GM12891 (cell line): ENCODE measurements around the gene MUC6.

Source experiments
- DNase-seq: peaks from one replicate; pipeline ENCODE4 v3.0.0; 2011; ENCODE audit warnings: low spot score; ENCODE audit not compliant: insufficient read length
- FAIRE-seq: peaks from 2 replicates; lab custom pipeline; 2011; peaks lifted over from hg19 to GRCh38; lab: Jason Lieb, UNC
- PAX5 ChIP-seq: IDR thresholded peaks from 2 replicates; pipeline ENCODE4 v1.6.1; 2011; ENCODE audit warnings: low read length, moderate library complexity, mild to moderate bottlenecking; ENCODE audit not compliant: insufficient read depth, severe bottlenecking
- POLR2A ChIP-seq: IDR thresholded peaks from 2 replicates; pipeline ENCODE4 v1.6.1; 2011; ENCODE audit warnings: low read depth, low read length, control low read depth
- POLR2AphosphoS5 ChIP-seq: IDR thresholded peaks from 2 replicates; pipeline ENCODE4 v1.6.1; 2011; ENCODE audit warnings: low read depth, low read length, control low read depth
- POU2F2 ChIP-seq: IDR thresholded peaks from 2 replicates; pipeline ENCODE4 v1.6.1; 2011; ENCODE audit warnings: low read depth, mild to moderate bottlenecking, control low read depth, low read length, moderate library complexity
- SPI1 ChIP-seq: IDR thresholded peaks from 2 replicates; pipeline ENCODE4 v1.6.1; 2011; ENCODE audit warnings: low read depth, low read length, control low read depth
- TAF1 ChIP-seq: IDR thresholded peaks from 2 replicates; pipeline ENCODE4 v1.6.1; 2011; ENCODE audit warnings: low read depth, low read length, control low read depth

Gene MUC6

DNA sequence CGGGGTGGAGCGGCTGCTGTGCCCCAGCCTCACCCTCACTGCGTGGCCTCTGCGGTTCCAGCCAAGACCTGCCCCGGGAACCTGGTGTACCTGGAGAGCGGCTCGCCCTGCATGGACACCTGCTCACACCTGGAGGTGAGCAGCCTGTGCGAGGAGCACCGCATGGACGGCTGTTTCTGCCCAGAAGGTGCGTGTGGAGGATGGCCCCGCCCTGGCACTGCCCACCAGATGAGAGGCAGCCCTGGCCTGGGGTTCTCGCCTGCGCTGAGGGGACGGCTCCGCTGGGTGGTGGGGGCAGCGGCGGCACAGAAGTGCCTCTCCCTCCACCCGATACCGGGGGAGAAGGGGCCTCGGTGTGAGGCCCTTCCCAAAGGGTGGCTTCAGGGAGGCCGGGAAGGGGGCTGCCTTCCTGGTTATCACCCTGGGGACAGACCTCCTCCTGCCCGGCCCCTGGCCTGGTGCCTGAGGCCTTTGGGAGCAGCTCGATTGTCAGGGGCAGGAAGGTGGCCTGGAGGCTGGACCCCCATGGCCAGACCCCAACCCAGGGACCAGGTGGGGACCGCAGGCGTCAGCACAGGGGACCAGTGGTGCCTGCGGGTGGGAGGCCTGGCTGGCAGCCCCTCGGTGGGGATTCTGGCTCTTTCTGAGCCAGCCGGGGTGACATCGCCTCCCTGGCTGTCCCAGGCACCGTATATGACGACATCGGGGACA lies 45.2 kb upstream of the MUC6 start:
- TF ChIP-seq POU2F2 (no peak), SPI1 (no peak), PAX5 (no peak), TAF1 (no peak), POLR2AphosphoS5 (no peak), POLR2A (no peak)
- FAIRE-seq (no peak), DNase-seq (no peak)

DNA sequence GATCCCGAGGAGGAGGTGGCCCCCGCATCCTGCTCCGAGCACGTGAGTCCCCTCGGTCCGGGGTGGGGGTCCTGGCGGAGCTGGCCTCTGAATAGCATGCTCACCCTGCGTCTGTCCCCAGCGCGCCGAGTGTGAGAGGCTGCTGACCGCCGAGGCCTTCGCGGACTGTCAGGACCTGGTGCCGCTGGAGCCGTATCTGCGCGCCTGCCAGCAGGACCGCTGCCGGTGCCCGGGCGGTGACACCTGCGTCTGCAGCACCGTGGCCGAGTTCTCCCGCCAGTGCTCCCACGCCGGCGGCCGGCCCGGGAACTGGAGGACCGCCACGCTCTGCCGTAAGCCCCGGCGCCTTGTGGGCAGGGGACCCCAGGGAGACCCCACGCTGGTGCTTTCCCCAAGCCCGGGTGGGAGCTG lies 41.7 kb upstream of the MUC6 start:
- TF ChIP-seq POLR2A, result no peak
- TF ChIP-seq POLR2AphosphoS5, result no peak
- TF ChIP-seq SPI1, result no peak
- no peak for TF ChIP-seq POU2F2
- no peak for TF ChIP-seq TAF1
- no peak for TF ChIP-seq PAX5
- DNase-seq, result no peak
- no peak for FAIRE-seq

- DNase-seq (no peak), FAIRE-seq (no peak)
- TF ChIP-seq POLR2AphosphoS5 (no peak), TAF1 (no peak), PAX5 (no peak), POLR2A (no peak), POU2F2 (no peak), SPI1 (no peak)
Measured at GRCh38 chr11:1077417-1078119, 41.0 kb upstream of the MUC6 start.

- no peak for FAIRE-seq
Measured at GRCh38 chr11:1077033-1077416, 40.5 kb upstream of the MUC6 start.

DNA sequence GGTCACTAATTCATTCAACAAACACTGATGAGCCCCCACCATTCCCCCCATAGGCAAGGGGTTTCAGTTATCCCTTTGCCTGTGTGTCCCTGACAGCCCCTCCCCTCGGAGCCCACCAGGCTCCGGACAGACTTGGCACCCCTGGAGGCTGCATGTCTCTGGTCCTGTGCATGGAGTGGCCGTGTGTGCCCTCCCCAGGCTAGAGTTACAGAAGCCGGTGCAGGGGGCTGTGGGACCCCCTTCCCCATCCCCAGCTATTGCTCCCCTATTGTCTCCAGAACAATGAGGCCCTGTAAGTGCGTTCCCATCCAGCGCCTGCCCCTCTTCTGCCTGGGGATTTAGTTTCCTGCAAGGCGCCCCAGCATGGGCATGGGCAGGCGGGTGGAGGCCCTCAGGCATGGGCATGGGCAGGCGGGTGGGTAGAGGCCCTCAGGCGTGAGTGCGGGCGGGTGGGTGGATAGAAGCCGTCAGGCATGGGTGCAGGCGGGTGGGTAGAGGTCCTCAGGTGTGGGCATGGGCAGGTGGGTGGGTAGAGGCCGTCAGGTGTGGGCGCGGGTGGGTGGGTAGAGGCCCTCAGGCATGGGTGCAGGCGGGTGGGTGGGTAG lies 39.6 kb upstream of the MUC6 start:
- DNase-seq (no peak), FAIRE-seq (no peak)
- TF ChIP-seq POLR2AphosphoS5, result no peak
- no peak for TF ChIP-seq PAX5
- no peak for TF ChIP-seq POLR2A
- TF ChIP-seq TAF1, result no peak
- no peak for TF ChIP-seq POU2F2
- TF ChIP-seq SPI1, result no peak

More at GRCh38 chr11:1077033-1077416, 40.5 kb upstream of the MUC6 start:
- no peak for TF ChIP-seq POU2F2
- TF ChIP-seq POLR2A, result no peak
- no peak for TF ChIP-seq POLR2AphosphoS5
- no peak for TF ChIP-seq TAF1
- no peak for TF ChIP-seq PAX5
- TF ChIP-seq SPI1, result no peak
- DNase-seq, result no peak

- TF ChIP-seq SPI1 (no peak), POLR2AphosphoS5 (no peak), POU2F2 (no peak), TAF1 (no peak), POLR2A (no peak), PAX5 (no peak)
- no peak for FAIRE-seq
- no peak for DNase-seq
Measured at GRCh38 chr11:1075341-1075911, 38.9 kb upstream of the MUC6 start.

GRCh38 chr11:1074244-1075221 lies 38.0 kb upstream of the MUC6 start, which contains the start of gene MUC2:
TSS of gene MUC2 (plus strand) at chr11:1074874.
- TF ChIP-seq PAX5 (no peak), TAF1 (no peak), POLR2AphosphoS5 (no peak), POU2F2 (no peak), SPI1 (no peak), POLR2A (no peak)
- FAIRE-seq, result no peak

DNA sequence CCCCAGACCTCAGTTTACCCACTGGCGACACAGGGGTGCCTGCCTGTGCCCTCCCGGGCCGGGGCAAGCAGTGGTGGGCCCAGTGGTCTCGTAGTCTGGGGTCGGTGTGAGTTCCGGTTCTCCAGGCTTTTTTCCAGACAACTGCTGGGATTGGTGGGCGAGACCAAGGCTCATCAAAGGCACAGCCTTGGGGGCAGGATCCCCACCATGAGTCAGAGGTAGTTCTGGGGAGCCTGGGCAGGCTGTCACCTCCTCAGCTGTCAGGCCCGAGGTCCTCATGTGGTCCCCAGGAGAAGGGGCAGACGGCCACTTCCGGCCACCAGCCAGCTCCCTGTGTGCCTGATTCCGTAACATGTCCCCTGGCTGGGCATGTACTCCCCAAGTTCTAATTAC lies 37.3 kb upstream of the MUC6 start:
- FAIRE-seq (no peak), DNase-seq (no peak)
- TF ChIP-seq POLR2AphosphoS5 (no peak), POLR2A (no peak), TAF1 (no peak), PAX5 (no peak), POU2F2 (no peak), SPI1 (no peak)

More at GRCh38 chr11:1074244-1075221, 38.0 kb upstream of the MUC6 start, which contains the start of gene MUC2:
- DNase-seq, result no peak
